ENCODE results near the gene ZMAT5.
"Not testable (repeated sequence)": the region's sequence is repeated elsewhere in the genome, so short reads cannot be mapped to it uniquely, and the experiment has no call there.

ZMAT5 gene

DNA sequence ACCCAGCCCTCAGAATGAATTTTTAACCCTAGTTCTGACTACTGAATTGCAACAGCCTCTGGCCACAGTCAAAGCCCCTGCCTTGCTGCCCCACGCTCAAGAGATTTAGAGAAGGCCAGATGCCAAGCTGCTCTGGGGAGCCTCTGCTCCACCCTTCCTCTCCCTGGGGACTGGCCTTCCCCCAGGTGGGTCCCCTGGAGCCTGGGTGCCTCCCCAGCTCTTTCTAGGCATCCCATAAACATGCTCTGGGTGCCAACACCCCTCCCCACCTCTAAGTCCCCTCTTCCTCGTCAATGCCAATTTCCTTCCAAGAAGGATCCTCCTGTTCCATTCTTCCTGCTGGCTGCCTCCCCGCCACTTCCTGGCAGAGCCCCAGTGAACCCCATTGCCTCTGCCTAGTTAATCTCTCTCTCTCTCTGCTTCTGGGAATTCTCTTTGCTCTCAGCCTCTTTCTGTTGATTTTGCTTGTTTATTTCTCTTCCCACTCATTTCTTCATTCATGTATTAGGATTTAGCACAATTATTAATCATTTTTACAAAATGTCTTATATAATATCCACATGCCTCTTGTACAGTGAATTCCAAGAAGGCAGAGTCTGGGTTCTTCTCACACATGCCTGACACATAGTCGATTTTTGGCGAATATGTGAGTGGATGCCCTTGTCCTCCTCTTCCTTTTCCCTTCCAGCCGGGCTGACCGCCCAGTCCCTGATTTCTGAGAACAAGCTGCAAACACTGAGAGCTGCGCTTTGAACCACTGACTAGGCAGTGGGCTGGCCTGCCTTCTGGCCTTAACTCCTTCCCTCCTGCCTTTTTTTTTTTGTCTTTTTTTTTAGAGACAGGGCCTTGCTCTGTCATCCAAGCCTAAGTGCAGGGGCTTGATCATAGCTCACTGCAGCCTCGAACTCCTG lies 17.9 kb upstream of the ZMAT5 start:
- no peak for DNase-seq

DNA sequence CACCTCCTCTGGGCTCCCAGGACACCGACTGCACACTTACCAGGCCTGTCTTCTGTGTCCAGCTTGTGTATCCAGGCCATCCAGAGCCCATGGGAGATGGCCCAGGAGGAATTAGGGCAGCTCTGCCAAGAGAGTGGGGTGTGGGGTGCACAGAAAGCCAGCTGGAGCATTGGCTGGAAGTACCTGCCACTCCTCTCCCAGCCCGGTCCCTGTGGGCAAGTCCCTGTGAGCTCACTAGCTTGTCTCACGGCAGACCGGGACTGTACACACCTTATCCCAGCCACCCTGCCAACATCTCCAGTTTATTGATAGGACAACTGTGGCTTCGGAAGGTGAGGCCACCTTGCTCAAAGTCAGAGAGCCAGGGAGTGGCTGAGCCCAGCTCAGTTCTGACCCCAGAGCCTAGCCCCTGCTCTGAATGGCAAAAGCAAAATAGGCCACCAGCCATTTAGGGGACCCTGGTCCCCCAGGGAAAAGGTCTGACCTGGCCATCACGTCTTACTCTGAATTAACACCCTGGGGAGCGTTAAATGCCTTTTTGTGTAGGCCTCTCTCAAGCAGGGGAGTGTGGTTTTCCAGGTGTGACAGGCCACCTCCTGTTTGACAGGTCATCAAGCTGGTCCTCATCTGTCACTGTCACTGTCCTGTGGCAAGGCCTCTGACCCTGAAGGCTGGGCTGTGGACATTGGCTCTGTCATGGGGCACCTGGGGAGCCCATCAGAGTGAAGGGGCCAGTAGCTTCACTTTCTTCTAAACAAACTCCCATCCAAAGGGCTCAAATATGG lies 15.4 kb upstream of the ZMAT5 start:
- no peak for DNase-seq

DNA sequence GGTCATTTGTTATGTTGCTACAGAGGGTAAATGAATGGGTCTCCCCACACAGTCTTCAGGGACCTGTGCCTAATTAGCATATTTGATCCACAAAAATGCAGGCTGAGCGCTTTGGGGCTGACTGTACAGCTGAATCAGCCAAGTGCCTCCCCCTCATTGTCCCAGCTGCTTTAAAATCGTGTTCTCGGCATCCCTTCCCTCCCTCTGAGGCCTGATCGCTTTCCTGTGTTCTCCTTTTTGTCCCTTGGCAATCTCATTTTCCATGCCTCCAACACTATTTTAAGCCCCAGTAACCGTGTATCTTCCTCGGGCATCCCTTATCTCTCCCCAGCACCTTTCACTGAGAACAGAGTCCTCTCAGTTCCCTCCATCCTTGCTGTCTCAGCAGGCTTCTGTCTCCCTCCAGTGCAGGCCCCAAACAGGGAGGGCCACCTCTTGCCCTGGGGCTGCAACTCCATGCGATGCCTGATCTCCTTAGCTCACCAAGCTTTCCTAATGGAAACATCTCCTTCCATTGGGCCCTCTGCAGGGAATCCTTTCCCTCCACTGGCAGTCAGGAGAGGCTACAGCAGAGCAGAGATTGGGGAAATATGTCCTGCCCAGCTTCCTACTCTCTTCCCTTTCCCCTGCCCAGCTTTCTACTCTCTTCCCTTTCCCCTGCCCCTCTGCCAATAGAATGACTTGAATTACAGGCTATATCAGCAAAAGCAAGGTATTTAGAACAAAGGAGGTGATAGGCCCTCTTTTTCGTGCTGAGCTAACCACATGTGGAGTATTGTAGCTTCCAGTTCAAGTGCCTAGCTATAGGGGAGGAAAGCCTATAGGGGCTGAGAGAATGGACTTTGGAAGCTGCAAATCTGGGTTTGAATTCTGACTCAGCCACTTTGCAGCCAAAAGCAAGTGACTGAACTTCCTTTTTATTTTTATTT lies 14.2 kb upstream of the ZMAT5 start:
- DNase-seq: no peak

DNA sequence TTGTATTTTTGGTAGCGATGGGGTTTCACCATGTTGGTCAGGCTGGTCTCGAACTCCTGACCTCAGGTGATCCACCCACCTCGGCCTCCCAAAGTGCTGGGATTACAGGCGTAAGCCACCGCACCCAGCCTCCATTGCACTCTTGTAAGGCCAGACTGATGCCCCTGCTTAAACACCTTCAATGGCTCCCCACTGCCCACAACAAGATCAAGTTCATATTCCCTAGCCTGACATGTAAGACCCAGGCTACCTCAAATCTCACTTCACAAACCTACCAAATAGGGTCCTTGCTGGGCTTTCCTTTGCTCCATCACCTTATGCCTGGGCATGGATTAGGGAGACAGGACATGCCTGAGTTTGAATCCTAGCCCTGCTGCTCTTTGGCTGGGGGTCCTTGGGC lies 13.4 kb upstream of the ZMAT5 start:
- DNase-seq: no peak

DNA sequence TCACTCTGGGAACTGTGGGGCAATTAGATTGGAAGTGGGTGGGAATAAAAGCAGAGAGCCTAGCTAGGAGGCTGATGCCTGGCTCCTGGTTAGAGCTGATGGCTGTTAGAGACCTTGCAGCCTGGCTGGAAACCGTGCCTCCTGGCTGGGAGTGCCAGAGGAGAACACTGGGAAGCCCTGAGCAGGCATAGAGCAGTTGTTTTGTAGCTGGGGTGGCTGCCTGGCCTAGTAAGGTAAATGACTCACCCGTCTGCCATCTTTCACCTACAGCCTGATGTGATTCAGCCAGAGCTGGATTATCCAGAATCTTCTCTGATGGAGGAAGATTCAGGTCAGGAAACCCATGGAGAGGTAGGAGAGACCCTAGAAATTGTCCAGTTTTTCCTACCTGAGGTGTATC lies 6.4 kb upstream of the ZMAT5 start:
- DNase-seq: no peak

DNA sequence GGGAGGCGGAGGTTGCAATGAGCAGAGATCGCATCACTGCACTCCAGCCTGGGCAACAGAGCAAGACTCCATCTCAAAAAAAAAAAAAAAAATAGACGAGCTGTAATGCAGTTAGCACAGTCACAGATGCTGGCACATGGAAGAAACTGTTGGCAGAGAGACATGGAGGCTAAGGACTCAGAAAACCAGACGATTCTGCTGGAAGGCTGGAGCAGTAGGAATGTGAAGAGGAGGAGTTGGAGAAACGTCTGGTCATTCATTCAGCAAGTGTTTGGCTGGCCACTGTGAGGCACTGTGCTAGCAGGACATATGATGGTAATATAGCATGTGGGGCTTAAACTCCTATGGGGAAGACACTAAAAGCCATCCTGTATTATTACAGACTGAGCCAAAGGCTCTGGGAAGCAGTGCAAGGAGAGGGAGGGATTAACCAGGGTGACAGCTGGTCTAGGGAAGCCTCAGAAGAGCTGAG lies 5.4 kb upstream of the ZMAT5 start:
- no peak for DNase-seq

DNA sequence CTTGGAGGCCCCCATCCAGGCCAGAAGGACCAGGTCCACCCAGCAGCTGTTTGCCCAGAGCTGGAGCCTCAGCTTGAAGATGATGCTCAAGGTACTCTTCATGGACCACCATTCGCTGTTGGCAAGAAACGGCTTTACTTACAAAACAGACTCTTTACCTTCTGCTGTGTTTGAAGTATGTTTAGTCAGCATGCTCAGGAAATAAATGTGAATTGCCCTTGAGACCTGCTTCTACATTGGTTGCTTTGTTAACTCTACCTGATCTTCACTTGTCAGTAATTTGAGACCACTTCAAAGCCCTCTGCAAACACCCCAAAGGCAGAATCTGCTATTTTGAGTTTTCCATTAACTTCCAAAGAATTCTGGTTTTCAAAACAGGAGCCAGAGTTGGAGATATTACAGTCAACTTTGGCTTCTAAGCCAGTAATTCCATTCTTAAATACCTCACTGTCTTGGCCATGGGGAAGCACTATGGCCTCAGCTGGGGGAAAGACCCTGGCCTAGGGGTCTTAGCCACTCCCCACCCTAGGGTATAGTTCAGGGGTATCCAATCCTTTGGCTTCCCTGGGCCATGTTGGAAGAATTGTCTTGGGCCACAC lies 3.0 kb upstream of the ZMAT5 start:
- DNase-seq: peak; percentile 57

DNA sequence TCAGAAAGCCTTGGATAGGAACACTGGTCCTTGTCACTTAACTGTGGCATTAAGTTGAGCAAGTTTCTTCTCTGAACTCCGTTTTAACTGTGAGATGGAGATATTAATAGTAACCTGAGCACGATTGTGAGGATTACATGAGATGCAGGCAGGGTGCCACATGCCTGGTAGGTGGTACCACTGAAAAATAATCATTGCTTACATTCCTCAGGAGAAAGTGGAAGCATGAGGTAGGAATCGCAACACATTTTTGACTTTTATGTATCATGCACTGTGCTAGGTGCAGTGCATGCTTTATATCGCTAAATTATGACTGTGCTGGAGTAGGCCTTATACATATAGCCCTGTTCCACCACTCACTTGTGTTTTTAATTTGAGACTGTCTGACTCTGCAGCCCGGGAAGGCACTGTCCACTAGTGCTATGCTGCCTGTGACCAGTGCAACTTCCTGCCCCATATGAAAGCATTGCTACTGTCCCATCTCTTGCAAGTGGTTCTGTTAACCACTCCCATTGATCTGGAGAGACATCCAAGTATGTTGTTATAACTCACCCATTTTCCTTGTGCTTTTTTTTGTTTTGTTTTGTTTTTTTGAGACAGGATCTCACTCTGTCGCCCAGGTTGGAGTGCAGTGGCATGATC lies 1.4 kb upstream of the ZMAT5 start:
- DNase-seq: no peak

DNA sequence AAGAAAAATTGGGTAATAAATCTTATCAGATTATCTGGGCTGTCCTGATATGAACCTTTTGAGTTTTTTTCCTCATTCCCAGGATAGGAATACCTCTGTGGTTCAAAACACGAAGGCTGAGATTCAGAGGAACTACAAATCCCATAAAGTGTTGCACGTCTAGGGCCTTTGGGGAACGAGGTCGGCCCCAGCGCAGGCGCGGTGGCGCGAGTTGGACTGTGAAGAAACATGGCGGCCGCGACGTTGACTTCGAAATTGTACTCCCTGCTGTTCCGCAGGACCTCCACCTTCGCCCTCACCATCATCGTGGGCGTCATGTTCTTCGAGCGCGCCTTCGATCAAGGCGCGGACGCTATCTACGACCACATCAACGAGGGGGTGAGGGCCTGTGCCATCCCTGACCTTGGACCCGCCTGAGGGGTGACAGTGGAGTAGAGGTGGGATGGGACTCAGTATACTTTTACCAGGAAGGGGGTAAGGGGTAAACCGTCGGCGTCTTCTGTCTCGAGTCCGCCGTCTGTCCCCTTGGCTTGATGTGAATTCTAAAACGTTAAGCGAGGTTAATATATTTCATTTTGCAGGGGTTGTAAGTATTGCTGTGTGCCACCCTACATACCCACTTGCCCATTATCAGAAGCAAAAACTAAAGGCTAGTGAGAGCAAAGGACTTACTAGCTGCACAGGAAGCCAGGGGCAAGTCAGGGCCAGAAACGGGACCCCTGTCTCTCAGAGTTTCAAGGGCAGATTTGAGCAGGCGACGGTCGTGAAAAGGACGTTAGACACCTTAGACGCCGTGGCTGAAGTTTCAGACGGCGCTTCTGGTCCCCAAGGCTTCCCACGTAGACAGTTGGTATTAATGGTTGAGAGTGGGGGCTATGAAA lies 604 bp upstream of the ZMAT5 start, which contains the start of gene UQCR10:
Gene UQCR10 (plus strand): TSS at position 199 of the 881 bp plus-strand sequence. CDS start 30 bp downstream, at position 229.
- peak; percentile 64 for DNase-seq

DNA sequence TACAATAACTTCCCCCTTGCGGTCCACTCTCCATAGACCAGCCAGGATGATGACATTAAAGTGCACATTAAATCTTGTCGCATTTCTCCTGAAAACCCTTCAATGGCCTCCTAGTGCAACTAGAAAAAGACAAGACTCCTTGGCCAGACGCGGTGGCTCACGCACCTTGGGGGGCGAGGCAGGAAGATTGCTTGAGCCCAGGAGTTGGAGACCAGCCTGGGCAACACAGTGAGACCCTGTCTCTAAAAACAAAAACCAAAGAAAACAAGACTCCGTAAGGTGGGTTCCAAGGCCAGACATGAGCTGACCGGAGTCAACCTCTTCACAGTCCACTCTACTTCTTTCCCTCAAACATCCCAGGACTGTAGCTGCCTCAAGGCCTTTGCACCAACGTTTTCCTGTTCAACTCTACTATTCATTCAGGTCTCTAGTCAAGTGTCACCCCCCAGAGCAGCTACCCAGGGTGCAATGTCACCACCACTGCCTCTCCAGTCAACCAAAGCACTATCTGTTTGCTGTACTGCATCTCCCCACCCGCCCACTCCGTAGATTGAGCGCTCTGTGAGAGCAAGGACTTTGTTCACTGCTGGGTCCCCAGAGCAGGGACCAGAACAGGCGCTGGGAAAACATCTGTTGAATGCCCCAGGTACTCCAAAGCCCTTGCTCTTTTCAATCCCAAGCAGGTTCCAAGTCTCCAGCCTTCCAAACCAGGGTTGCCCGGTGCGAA lies 739 bp downstream of the ZMAT5 start:
- no peak for DNase-seq

DNA sequence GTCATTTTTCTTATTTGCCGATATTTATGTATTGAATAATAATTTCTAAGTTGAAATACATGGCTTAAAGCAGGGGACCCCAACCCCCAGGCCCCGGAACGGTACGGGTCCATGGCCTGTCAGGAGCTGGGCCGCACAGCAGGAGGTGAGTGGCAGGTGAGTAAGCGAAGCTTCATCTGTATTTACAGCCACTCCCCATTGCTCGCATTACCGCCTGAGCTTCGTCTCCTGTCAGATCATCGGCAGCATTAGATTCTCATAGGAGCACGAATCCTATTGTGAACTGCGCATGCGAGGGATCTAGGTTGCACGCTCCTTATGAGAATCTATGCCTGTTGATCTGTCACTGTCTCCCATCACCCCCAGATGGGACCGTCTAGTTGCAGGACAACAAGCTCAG lies 4.5 kb downstream of the ZMAT5 start:
- DNase-seq: no peak

DNA sequence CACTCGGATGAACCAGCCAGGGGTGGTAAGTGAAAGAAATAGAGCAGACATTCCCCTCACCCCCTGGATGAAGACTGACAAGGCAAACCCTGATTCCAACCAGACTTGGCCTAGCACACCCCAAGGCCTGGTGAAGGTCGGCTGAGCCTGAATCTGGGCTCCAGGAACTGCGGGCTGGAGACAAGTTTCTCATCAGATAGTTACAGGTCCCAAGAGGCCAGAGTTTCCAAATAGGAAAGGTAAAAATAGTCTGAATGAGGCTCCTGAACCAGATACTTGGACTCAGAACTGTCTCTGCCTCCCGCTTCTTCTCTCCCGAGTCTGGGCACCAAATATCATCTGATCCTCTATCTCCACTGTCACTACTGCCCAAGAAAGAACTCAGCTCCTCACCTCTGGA lies 7.8 kb downstream of the ZMAT5 start:
- no peak for DNase-seq

DNA sequence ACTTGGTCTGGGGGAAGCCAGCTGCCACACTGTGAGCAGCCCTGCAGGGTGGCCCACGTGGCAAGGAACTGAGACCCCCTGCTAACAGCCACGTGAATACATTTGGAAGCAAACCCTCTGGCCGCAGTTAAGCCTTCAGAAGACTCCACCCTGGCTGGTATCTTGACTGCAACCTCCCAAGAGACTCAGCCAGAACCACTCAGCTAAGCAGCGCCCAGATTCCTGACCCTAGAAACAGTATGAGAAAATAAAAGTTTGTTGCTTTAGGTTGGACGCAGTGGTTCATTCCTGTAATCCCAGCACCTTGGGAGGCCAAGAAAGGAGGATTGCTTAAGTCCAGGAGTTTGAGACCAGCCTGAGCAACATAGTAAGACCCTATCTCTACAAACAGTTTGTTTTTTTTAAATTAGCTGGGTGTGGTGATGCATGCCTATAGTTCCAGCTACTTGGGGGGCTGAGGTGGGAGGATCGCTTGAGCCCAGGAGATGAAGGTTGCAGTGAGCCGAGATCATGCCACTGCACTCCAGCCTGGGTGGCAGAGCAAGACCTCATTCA lies 8.7 kb downstream of the ZMAT5 start:
- no peak for DNase-seq

DNA sequence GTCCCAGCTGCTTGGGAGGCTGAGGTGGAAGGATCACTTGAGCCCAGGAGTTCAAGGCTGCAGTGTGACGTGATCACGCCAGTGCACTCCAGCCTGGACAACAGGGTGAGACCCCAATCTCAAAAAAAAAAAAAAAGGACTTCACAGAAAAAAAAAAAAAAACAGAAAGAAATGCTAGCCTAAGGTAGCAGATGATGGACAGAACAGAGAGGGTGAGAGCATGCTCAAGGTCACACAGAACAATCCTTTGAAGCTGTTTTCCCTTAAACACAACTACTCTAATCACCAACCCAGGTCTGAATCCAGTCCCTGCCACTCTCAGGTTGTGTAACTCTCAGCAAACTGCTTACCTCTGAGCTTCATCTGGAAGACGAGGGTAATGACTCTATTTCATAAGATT lies 9.7 kb downstream of the ZMAT5 start:
- no peak for DNase-seq

DNA sequence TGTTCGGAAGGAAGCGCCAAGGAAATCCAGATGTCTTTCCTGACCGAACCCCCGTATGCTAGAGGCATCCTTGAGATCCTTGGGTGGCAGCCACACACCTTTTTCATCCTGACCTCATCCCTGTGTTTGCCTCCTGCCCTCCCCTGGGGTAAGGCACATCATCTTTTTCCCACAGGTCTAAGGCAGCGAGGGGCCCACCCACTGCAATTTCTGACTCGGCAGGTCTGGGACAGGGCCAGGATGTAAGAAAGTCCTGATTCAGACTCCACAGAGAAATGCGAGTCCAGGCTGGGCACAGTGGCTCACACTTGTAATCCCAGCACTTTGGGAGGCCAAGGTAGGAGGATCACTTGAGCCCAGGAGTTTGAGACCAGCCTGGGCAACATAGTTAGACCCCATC lies 10.5 kb downstream of the ZMAT5 start:
- no peak for DNase-seq

DNA sequence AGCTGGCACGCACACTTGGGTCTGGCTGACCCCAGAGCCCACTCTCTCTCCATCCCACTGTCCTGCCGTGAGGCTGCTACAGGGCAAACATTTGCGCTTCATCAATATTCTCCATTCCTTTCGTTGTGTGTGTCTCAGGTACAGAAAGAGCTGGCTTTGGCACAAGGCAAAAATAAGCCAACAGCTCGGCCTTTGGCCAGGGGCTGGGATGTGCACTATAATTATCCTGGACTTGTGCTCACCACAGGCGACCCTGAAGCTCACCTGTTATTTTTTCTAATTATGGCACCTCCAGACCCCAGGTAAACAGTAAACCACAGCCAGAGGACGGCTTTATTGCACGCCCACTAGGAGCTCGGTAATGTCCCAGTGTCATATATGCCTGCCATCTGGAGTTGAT lies 10.9 kb downstream of the ZMAT5 start:
- no peak for DNase-seq

DNA sequence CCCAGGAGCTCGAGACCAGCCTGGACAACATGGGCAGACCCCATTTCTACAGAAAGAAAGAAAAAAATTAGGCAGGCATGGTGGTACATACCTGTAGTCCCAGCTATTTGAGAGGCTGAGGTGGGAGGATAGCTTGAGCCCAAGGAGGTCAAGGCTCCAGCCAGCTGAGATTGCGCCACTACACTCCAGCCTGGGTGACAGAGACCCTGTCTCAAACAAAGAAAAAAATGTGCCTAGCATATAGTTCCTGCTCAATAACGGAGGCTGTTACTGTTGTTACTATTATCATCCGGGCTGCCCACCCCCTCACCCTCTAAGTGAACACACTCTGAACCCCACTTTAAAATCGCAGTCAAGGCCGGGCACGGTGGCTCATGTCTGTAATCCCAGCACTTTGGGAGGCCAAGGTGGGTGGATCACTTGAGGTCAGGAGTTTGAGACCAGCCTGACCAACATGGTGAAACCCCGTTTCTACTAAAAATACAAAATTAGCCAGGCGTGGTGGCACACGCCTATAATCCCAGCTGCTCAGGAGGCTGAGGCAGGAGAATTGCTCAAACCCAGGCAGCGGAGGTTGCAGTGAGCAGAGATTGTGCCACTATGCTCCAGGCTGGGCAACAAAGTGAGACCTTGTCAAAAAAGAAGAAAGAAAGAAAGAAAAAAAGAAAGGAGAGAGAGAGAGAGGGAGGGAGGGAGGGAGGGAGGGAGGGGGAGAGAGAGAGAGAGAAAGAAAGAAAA lies 12.0 kb downstream of the ZMAT5 start:
- DNase-seq: not testable (repeated sequence)

DNA sequence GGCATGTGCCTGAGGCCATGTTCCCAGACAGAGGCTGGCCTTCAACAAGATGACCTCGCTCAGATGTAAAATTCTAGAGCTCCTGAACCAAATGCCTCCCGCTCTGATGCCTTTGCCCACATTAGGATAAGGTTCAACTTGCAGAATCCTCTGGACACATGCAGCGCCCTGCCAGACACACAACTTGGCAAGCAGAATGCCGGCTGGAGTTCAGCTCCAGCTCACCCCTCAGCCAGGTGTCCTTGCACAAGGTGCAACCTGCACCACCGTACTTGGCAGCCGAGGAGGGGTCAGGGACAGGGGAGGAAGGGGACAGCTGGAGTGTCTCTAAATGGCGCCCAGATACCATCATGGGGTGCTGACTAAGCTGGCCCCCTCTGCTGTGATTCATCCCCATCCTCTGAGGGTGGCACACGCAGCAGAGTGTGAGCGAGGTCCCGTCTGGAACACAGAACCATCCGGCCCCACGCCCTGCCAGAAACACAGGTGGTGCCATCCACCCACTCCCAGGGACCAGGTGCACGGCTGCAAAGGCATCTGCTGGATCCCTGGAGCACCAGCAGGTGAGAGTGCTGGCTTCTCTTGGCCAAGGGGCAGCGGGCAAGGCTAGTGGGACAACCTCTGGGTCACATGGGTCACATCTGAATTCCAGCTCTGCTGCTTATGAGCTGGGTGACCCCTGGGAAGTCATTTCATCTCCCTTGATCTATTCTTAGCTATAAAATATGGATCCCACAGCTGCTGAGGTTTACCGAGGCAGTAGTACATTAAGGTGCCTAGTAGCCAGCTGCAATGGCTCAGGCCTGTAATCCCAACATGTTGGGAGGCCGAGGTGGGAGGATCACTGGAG lies 12.8 kb downstream of the ZMAT5 start:
- no peak for DNase-seq

All from DMS79 treated with DMSO at 0.1 percent for 48 hours (cell line).